HUES64 (cell line): ENCODE results near the gene UGT2B15. TPM values are rescaled to one million over a fixed set of nuclear protein-coding genes. Genes with fewer than 3 reads are reported as not detected.
"Not testable (repeated sequence)": the region's sequence is repeated elsewhere in the genome, so short reads cannot be mapped to it uniquely, and the experiment has no call there.

Experiments used
- H3K27ac ChIP-seq: 2 replicates; pipeline ENCODE4 v1.7.0; 2013; ENCODE audit warnings: low read depth, low read length, inconsistent platforms
- H3K27me3 ChIP-seq: 2 replicates; pipeline ENCODE4 v1.6.1; 2013; ENCODE audit warnings: mild to moderate bottlenecking, low read length; ENCODE audit not compliant: insufficient read depth
- H3K36me3 ChIP-seq: 2 replicates; pipeline ENCODE4 v1.6.1; 2013; ENCODE audit warnings: mild to moderate bottlenecking, low read length; ENCODE audit not compliant: insufficient read depth
- H3K4me1 ChIP-seq: 2 replicates; pipeline ENCODE4 v1.6.1; 2013; ENCODE audit warnings: mild to moderate bottlenecking, low read length, moderate library complexity; ENCODE audit not compliant: insufficient read depth
- H3K4me3 ChIP-seq: 2 replicates; pipeline ENCODE4 v1.5.1; 2013; ENCODE audit warnings: mild to moderate bottlenecking, low read length, moderate library complexity
- H3K9ac ChIP-seq: 2 replicates; pipeline ENCODE4 v1.6.1; 2013; ENCODE audit warnings: mild to moderate bottlenecking, low read depth, low read length
- H3K9me3 ChIP-seq: 2 replicates; pipeline ENCODE4 v1.6.1; 2013; ENCODE audit warnings: low read depth, low read length; ENCODE audit not compliant: insufficient read depth
- WGBS: fragments of 150-250, 120-280 bp; methylation state at CpG from one replicate; pipeline ENCODE4 v1.1.7; 2013; ENCODE audit warnings: missing lambda C conversion rate; 5-methylcytosine and 5-hydroxymethylcytosine counted together
- polyA plus RNA-seq, 2 experiments: library from polyadenylated mRNA; stranded (reverse); fragments of 50-300 nt; gene quantifications; one replicate each; pipeline ENCODE4 v1.2.3, GENCODE V29; 2013

Gene UGT2B15
- not detected for polyA plus RNA-seq (2013, experiment 1 of 2)
- polyA plus RNA-seq (2013, experiment 2 of 2), result not detected

GRCh38 chr4:68670479-68670939 is at the start of gene UGT2B15:
UGT2B15 (minus strand) TSS chr4:68670652; CDS start chr4:68670618, 34 bp downstream.
- not testable (repeated sequence) for H3K9me3 ChIP-seq, H3K27ac ChIP-seq, H3K9ac ChIP-seq, H3K27me3 ChIP-seq, H3K4me1 ChIP-seq, H3K4me3 ChIP-seq, H3K36me3 ChIP-seq
- WGBS, result 94% methylated on average over 1 of the region's 1 CpG

GRCh38 chr4:68719075-68719473 is 48.6 kb upstream of the UGT2B15 start:
- Histone ChIP-seq H3K27ac (no peak overlapping the region), H3K36me3 (no peaks in the 10 kb centered on the region), H3K4me1 (no peaks in the 10 kb centered on the region), H3K4me3 (no peak overlapping the region), H3K27me3 (no peaks in the 10 kb centered on the region), H3K9ac (no peak overlapping the region), H3K9me3 (no peaks in the 10 kb centered on the region)
- WGBS, result 83% methylated on average over 2 of the region's 2 CpGs

DNA sequence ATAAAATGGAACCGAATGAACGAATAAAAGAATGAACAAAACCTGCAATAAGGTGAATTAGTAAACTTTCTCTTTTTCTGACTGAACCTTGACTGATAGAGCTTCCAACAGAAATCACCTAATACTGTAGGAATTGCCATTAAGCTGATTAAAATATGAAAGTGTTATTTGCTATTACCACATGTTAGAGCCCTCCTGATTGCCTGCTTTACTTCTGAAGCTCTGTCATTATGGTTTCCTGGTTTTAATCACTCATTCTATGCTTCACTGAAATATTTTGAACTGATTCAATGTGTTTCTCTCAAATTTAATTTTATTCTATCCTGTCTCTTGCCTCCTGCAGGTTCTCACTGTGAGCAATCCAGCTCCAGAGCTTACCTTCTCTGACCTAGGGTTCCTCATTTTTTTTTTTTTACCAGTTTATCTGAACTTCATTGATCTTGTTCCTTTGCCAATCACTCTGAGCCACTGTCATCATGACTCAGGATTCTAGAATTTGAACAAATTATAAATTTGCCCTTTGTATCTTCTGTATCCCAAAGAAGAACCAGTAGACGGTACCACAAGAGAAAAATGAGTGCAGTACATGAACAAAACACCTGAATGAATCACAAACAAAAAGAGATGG is 48.1 kb upstream of the UGT2B15 start:
- H3K9me3 ChIP-seq, result no peaks in the 10 kb centered on the region
- WGBS, result 100% methylated on average over 2 of the region's 3 CpGs
- no peaks in the 10 kb centered on the region for H3K4me1 ChIP-seq
- no peak overlapping the region for H3K9ac ChIP-seq
- no peak overlapping the region for H3K4me3 ChIP-seq
- no peak overlapping the region for H3K27ac ChIP-seq
- H3K36me3 ChIP-seq, result no peaks in the 10 kb centered on the region
- H3K27me3 ChIP-seq, result no peaks in the 10 kb centered on the region

GRCh38 chr4:68717999-68718398 is 47.5 kb upstream of the UGT2B15 start:
- H3K9me3 ChIP-seq, result no peaks in the 10 kb centered on the region
- no peaks in the 10 kb centered on the region for H3K27me3 ChIP-seq
- no CpG with 5 or more reads among the region's 1 CpG for WGBS
- no peaks in the 10 kb centered on the region for H3K4me1 ChIP-seq
- no peak overlapping the region for H3K27ac ChIP-seq
- H3K36me3 ChIP-seq, result no peaks in the 10 kb centered on the region
- H3K9ac ChIP-seq, result no peak overlapping the region
- H3K4me3 ChIP-seq, result no peak overlapping the region

DNA sequence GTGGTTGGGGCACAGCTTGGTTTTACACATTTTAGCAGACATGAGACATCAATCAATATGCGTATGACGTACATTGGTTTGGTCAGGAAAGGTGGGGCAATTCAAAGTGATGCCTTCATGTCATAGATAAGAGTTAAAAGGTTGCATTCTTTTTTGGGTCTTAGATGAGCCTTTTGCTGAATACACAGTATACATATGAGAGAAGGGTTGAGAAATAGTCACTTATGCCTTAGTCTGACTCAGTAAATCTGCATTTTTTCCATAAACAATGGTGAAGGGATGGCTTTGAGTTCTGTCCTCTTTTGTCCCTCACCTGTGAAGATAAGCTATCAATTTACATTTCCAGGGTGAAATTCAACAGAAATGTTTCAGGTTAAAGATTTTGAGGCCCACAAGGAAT is 43.9 kb upstream of the UGT2B15 start:
- H3K9me3 ChIP-seq, result no peaks in the 10 kb centered on the region
- H3K4me3 ChIP-seq, result no peak overlapping the region
- H3K9ac ChIP-seq, result no peak overlapping the region
- no peaks in the 10 kb centered on the region for H3K36me3 ChIP-seq
- no peak overlapping the region for H3K27ac ChIP-seq
- 94% methylated on average over 2 of the region's 2 CpGs for WGBS
- no peaks in the 10 kb centered on the region for H3K27me3 ChIP-seq
- no peaks in the 10 kb centered on the region for H3K4me1 ChIP-seq

DNA sequence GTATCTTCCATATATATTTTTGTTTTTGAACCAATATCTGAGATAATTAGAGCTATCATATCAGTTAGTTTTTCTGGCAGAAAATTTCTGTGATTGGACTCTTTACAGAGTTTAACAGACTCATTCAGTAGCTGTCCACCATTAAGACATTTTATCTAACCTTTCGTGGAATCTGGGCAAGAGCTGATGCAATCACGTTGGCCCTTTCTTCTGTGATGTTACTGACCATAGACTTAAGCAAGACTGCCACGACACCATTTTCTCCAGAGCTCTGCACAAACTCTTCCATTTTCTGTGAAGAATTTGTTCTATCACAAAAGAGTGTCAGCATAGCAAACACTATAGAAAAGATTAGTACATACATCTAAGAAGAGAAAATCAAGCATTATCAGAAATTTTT is 41.8 kb upstream of the UGT2B15 start:
- H3K36me3 ChIP-seq, result no peaks in the 10 kb centered on the region
- WGBS, result 92% methylated on average over 3 of the region's 3 CpGs
- no peaks in the 10 kb centered on the region for H3K9me3 ChIP-seq
- H3K27ac ChIP-seq, result no peak overlapping the region
- no peak overlapping the region for H3K4me3 ChIP-seq
- no peak overlapping the region for H3K9ac ChIP-seq
- H3K4me1 ChIP-seq, result no peaks in the 10 kb centered on the region
- H3K27me3 ChIP-seq, result no peaks in the 10 kb centered on the region

DNA sequence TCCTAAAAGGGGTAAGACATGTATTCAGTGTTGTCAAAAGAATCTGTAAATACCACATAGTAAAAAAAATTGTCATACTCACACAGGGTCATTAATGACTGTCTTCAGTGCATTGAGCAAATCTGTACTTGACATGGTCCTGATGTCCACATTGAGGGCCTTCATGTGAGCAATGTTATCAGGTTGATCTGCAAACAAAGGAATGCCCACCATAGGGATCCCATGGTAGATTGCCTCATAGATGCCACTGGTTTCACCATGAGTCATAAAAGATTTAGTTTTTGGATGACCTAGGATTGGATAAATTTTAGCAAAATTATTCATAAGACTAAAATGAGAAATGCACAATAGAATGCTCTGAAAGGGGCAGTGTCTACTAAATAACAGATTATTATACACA is 38.1 kb upstream of the UGT2B15 start:
- no peaks in the 10 kb centered on the region for H3K36me3 ChIP-seq
- H3K4me1 ChIP-seq, result no peaks in the 10 kb centered on the region
- peaks cover 10% of the 10 kb centered on the region; the same call in 1 of the 2 replicates for H3K9me3 ChIP-seq
- H3K27ac ChIP-seq, result no peak overlapping the region
- H3K4me3 ChIP-seq, result no peak overlapping the region
- H3K9ac ChIP-seq, result no peak overlapping the region
- H3K27me3 ChIP-seq, result no peaks in the 10 kb centered on the region

DNA sequence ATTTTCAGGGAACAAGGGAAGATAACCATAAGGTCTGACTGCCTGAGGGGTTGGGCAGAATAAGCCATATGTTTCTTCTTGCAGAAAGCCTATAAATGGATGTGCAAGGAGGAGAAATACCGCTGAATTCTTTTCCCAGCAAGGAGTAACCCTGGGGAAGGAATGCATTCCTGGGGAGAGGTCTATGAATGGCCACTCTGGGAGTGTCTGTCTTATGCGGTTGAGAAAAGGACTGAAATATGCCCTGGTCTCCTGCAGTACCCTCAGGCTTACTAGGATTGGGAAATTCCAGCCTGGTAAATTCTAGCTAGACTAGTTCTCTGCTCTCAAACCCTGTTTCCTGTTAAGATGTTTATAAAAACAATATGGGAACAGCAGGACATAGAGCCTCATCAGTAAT is 32.7 kb upstream of the UGT2B15 start:
- 90% methylated on average over 2 of the region's 2 CpGs for WGBS
- not testable (repeated sequence) for H3K36me3 ChIP-seq, H3K27me3 ChIP-seq, H3K4me3 ChIP-seq, H3K4me1 ChIP-seq, H3K9ac ChIP-seq, H3K27ac ChIP-seq
- H3K9me3 ChIP-seq, result peaks cover 19% of the 10 kb centered on the region; the same call in 1 of the 2 replicates

- Histone ChIP-seq H3K27ac (no peak overlapping the region), H3K4me3 (no peak overlapping the region), H3K36me3 (no peaks in the 10 kb centered on the region), H3K4me1 (no peaks in the 10 kb centered on the region), H3K27me3 (no peaks in the 10 kb centered on the region), H3K9me3 (peaks cover 19% of the 10 kb centered on the region; the same call in 1 of the 2 replicates), H3K9ac (no peak overlapping the region)
- 96% methylated on average over 3 of the region's 3 CpGs for WGBS
Observed at GRCh38 chr4:68700152-68700551, 29.7 kb upstream of the UGT2B15 start.

GRCh38 chr4:68693325-68694075 is 23.0 kb upstream of the UGT2B15 start:
- H3K9ac ChIP-seq, result no peak overlapping the region
- H3K4me3 ChIP-seq, result no peak overlapping the region
- no peaks in the 10 kb centered on the region for H3K27me3 ChIP-seq
- H3K4me1 ChIP-seq, result no peaks in the 10 kb centered on the region
- 95% methylated on average over 9 of the region's 9 CpGs for WGBS
- H3K9me3 ChIP-seq, result 0 out of 2 replicates have a peak, but pooled peaks cover 21% of the 10 kb centered on the region
- H3K27ac ChIP-seq, result no peak overlapping the region
- H3K36me3 ChIP-seq, result no peaks in the 10 kb centered on the region

DNA sequence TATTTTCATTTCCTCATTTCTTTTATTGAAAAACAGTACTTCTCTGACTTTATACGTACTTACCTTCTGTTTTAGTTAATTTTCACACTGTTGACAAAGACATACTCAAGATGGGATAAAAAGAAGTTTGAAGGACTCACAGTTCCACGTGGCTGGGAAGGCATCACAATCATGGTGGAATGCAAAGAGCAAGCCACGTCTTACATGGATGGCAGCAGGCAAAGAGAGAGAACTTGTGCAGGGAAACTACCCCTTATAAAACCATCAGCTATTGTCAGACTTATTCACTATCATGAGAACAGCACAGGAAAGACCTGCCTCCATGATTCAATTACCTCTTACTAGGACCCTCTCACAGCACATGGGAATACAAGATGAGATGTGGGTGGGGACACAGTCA is 20.7 kb upstream of the UGT2B15 start:
- H3K9me3 ChIP-seq, result 0 out of 2 replicates have a peak, but pooled peaks cover 21% of the 10 kb centered on the region
- H3K4me1 ChIP-seq, result no peaks in the 10 kb centered on the region
- H3K27ac ChIP-seq, result no peak overlapping the region
- 92% methylated on average over 2 of the region's 3 CpGs for WGBS
- no peak overlapping the region for H3K9ac ChIP-seq
- H3K36me3 ChIP-seq, result no peaks in the 10 kb centered on the region
- H3K4me3 ChIP-seq, result no peak overlapping the region
- no peaks in the 10 kb centered on the region for H3K27me3 ChIP-seq
